Ovary (tissue), 9 donors: Measurements from ENCODE around the gene CHD3. TPM values are rescaled to one million over a fixed set of nuclear protein-coding genes. Genes with fewer than 3 reads are reported as not detected.

Experiments
- DNase-seq, 5 donors: peaks; one replicate each; pipeline ENCODE4 v3.0.0-alpha.2; 2019 to 2020
- H3K27ac ChIP-seq, 2 donors: fragments of 200-600 bp; one replicate each; pipeline versions ENCODE4 v1.5.1 to v1.8.0; 2019 to 2022
- H3K27me3 ChIP-seq: fragments of 200-600 bp; one replicate; pipeline ENCODE4 v1.8.0; 2022
- H3K36me3 ChIP-seq: fragments of 200-600 bp; sonication (generic); one replicate; pipeline ENCODE4 v1.5.1; 2019
- H3K4me1 ChIP-seq: one replicate; pipeline ENCODE4 v1.8.1; 2013; ENCODE audit warnings: mild to moderate bottlenecking, moderate library complexity; ENCODE audit not compliant: insufficient read depth
- H3K4me3 ChIP-seq: fragments of 200-600 bp; sonication (generic); one replicate; pipeline ENCODE4 v1.5.1; 2017
- H3K9me3 ChIP-seq, 2 donors: fragments of 200-600 bp in 1 of 2; sonication (generic) in 1 of 2; one replicate each; pipeline versions ENCODE4 v1.5.1 to v1.8.1; 2013 to 2019; ENCODE audit warnings: mild to moderate bottlenecking in 1 of 2, moderate library complexity in 1 of 2
- EP300 ChIP-seq: sonication (generic); formaldehyde crosslinking; IDR thresholded peaks from one replicate; pipeline ENCODE4 v1.6.1; 2017; ENCODE audit warnings: antibody characterized with exemption
- POLR2A ChIP-seq: fragments of 450-650 bp; IDR thresholded peaks from one replicate; pipeline ENCODE4 v1.6.1; 2017; ENCODE audit warnings: antibody characterized with exemption, mild to moderate bottlenecking, moderate library complexity
- WGBS, 3 donors: extraction: QIAGEN DNeasy Blood & Tissue Kit in 1 of 3; methylation state at CpG; one replicate each; pipeline versions ENCODE4 v1.1.5 to v1.1.7; 2013 to 2017; 5-methylcytosine and 5-hydroxymethylcytosine counted together
- intact Hi-C, 4 donors: fragments of 100-400 bp; cut with DNase I; formaldehyde crosslinking; loops; one replicate each; pipeline versions ENCODE4 v1.11.0 to v1.15.1; 2022 to 2023
- polyA plus RNA-seq, 2 donors: library from polyadenylated mRNA; stranded (reverse); fragments of 200-250 nt in 1 of 2; fragments of 350-450 nt in 1 of 2; fragmentation: Illumina TruSeq in 1 of 2; extraction: RNeasy Lipid Tissue Mini Kit (QIAGEN cat#74804) in 1 of 2; gene quantifications; one replicate each; pipeline ENCODE4 v1.2.3, GENCODE V29; 2013 to 2014
- total RNA-seq, 7 donors: library from RNA; depleted of rRNA in 2 of 7; stranded (reverse); fragments of >200 nt in 2 of 7; fragmentation: NEBNext Ultra II Directional in 3 of 7; extraction: Animal tissue kit (Norgen Biotek cat#: 25700) in 3 of 7; gene quantifications; one replicate each; pipeline versions ENCODE4 v1.1.0 to v1.2.4, GENCODE V29; 2016 to 2023
- TF ChIP-seq, protein P1 (sequence below), 3 donors: fragments of 450-650 bp in 2 of 3; fragments of 200-600 bp in 1 of 3; IDR thresholded peaks; one replicate each; pipeline versions ENCODE4 v1.5.1 to v1.8.0; 2016 to 2022; ENCODE audit warnings: antibody characterized with exemption in 3 of 3, mild to moderate bottlenecking in 1 of 3
- donor health status: DM: no; HTN: no; CAD: no; lungs with moderate emphysema.
- donor health status: DM: no; HTN: no; CAD: no.
- donor health status: Bipolar disorder and iron deficiency.
- donor health status: DM: yes; HTN: yes; CAD: no.
- donor health status: DM: no; HTN: no; CAD: no.
- donor health status: DM: yes; HTN: yes; CAD: no.

Gene CHD3
- total and polyA plus RNA-seq, 9 donors = 65.7 to 145 (median 100) TPM

DNA sequence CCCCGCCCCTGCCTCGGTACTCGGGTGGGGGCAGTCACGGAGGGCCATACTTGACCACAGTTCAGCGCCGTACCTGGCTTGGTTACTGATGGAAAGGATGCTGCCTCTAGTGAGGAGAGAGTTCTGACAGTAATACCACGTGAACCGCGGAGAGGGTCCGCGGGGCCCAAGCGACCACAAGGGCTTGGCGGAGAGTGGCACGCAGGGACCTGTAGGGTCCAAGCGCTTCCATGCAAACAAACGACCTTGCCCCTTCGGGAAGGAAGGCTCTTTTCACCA, 45.4 kb upstream of the CHD3 start:
- peaks cover 17% of the 10 kb centered on the region for H3K4me1 ChIP-seq
- H3K36me3 ChIP-seq = no peaks in the 10 kb centered on the region
- H3K27me3 ChIP-seq = no peaks in the 10 kb centered on the region
- no peak for DNase-seq
- 0 to 1% (median 1%) methylated on average over 17 of the region's 17 CpGs for WGBS, 3 donors
- intact Hi-C loops = loop anchor here in 1 of 4 donors (10.0 kb wide), 1 partner anchor 312 kb away; the partner anchor contains the start of gene PER1
- peak overlapping the region; percentile 83 for H3K4me3 ChIP-seq
- H3K9me3 ChIP-seq = no peaks in the 10 kb centered on the region
- H3K27ac ChIP-seq = peak overlapping the region; percentile 81 to 90
- TF ChIP-seq, protein P1, sequence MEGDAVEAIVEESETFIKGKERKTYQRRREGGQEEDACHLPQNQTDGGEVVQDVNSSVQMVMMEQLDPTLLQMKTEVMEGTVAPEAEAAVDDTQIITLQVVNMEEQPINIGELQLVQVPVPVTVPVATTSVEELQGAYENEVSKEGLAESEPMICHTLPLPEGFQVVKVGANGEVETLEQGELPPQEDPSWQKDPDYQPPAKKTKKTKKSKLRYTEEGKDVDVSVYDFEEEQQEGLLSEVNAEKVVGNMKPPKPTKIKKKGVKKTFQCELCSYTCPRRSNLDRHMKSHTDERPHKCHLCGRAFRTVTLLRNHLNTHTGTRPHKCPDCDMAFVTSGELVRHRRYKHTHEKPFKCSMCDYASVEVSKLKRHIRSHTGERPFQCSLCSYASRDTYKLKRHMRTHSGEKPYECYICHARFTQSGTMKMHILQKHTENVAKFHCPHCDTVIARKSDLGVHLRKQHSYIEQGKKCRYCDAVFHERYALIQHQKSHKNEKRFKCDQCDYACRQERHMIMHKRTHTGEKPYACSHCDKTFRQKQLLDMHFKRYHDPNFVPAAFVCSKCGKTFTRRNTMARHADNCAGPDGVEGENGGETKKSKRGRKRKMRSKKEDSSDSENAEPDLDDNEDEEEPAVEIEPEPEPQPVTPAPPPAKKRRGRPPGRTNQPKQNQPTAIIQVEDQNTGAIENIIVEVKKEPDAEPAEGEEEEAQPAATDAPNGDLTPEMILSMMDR (IDR thresholded peaks at IDR 0.05) = no peak
- TF ChIP-seq EP300 (no peak), POLR2A (no peak)

DNA sequence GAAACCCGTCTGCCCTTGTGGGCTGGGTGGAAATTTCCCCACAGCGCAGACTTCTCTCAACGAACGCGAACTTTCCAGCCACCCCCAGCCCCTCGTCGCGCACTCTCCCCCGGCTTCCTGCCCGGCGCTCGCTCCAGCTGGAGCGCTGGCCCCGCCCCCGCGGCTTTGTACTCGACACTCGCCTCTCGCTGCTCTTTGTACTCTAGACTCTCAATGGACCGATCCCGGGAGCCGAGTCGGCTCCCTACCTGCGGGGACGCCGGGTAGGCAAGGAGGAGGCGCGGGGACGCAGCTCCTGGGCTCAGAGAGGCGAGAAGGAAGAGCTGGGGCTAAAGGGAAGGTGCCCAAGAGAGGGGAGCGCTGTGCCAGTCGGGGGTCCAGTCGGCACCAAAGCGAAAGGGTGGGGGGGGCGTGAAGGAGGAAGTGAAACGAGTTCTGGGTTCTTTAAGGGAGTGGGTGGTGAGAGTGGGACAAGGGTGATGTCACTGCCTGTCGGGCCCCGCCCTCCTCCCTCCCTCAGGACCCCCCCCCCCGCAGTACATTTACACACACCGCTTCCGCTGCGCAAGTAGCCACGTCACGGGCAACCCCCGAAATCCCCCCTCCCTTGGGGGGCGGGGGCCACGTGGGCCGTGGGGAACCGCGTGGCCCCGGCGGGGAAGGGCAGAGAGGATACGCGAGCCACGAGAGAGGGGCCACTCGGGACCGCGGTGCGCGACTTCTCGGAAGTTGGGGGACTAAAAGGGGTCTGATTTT, 44.9 kb upstream of the CHD3 start:
- peak; percentile 72 to 87 (median 79) for DNase-seq
- 0 to 1% (median 1%) methylated on average over 55 to 61 of the region's 61 CpGs for WGBS, 3 donors
- H3K27ac ChIP-seq = peak overlapping the region; percentile 86 to 90
- H3K4me1 ChIP-seq = peaks cover 17% of the 10 kb centered on the region
- H3K9me3 ChIP-seq = no peaks in the 10 kb centered on the region
- peak overlapping the region; percentile 83 for H3K4me3 ChIP-seq
- no peaks in the 10 kb centered on the region for H3K27me3 ChIP-seq
- no peaks in the 10 kb centered on the region for H3K36me3 ChIP-seq
- intact Hi-C loops = loop anchor here in 1 of 4 donors (10.0 kb wide), 1 partner anchor 311 kb away; the partner anchor contains the start of gene PER1
- TF ChIP-seq EP300 (no peak), POLR2A (peak; percentile 2)

DNA sequence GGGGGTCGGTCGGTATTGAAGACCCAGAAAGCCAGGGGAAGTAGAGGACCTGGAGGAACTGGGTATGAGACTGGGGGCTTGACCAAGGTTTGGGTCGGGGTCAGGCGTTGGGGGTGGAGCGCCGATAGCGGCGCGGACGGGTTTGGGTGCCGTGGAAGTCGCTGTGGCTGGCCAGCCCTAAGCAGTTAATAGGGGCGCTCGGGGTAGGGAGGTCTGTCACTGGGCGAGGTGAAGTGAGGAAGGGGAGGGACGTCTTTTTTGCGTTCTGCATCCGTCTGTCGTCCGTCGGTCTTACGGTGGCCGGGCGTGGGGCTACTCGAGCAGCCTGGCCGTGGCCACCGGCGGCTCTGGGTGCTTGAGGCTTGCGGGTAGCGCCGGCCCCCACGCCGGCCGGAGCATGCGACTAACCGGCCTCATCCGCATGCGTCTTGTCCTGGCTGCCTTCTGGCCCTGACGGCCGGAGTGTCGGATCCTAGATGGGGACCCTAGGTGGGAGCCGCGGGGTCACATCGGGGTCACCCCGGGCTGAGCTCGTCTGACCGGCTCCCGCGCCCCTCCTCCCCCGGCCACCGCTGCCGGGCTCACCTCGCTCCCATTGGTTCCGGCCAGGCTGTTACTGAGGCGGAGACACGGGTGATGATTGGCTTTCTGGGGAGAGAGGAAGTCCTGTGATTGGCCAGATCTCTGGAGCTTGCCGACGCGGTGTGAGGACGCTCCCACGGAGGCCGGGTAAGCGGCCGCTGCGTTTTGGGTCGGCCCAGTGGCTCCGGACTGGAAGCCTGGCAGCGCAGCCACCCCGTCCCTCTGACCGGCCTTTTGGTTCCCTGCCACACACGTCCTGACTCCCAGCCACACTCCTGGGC, 44.1 kb upstream of the CHD3 start:
- Histone ChIP-seq H3K4me3 (peak overlapping the region; percentile 83), H3K36me3 (no peaks in the 10 kb centered on the region), H3K27me3 (no peaks in the 10 kb centered on the region), H3K27ac (peak overlapping the region; percentile 86 to 90), H3K9me3 (no peaks in the 10 kb centered on the region), H3K4me1 (peaks cover 9% of the 10 kb centered on the region)
- TF ChIP-seq EP300 (no peak), POLR2A (peak; percentile 71)
- TF ChIP-seq, protein P1 (IDR thresholded peaks at IDR 0.05) = no peak
- DNase-seq = peak; percentile 82 to 90 (median 87)
- intact Hi-C loops = loop anchor here in 1 of 4 donors (10.0 kb wide), 1 partner anchor 310 kb away; the partner anchor contains the start of gene PER1
- WGBS, 3 donors = 0 to 1% (median 1%) methylated on average over 51 to 71 of the region's 71 CpGs

DNA sequence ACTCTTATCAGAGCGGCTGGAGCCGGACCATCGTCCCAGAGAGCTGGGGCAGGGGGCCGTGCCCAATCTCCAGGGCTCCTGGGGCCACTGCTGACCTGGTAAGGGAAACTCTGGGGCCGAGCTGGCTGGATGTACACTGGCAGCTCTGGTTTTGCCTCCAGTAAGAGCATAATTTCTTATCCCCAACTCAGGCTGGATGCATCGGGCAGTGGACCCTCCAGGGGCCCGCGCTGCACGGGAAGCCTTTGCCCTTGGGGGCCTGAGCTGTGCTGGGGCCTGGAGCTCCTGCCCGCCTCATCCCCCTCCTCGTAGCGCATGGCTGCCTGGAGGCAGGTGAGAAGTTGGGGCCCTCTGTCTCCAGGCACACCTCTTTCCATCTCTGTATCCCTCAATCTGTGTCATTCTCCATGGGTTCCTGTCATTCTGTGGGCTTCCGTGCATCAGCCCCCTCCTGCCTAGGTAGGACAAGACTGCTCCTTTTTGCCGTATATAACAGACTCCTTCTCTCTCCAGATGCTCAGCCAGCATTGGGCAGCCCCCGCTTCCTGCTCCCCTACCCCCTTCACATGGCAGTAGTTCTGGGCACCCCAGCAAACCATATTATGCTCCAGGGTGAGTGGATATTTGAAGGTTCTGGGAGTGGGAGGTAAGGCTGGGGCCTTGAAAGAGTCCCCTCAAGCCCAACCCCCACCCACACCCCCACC, 43.1 kb upstream of the CHD3 start:
- peak overlapping the region; percentile 83 for H3K4me3 ChIP-seq
- TF ChIP-seq POLR2A (no peak), EP300 (no peak)
- TF ChIP-seq, protein P1 (IDR thresholded peaks at IDR 0.05) = no peak
- H3K27me3 ChIP-seq = no peaks in the 10 kb centered on the region
- intact Hi-C loops = loop anchor here in 1 of 4 donors (10.0 kb wide), 1 partner anchor 309 kb away; the partner anchor contains the start of gene PER1
- peaks cover 8% of the 10 kb centered on the region for H3K4me1 ChIP-seq
- H3K9me3 ChIP-seq = no peaks in the 10 kb centered on the region
- WGBS, 3 donors = 62 to 70% (median 65%) methylated on average over 15 of the region's 15 CpGs
- peak in 3 of 5 donors; percentile 23 to 45 (median 38) for DNase-seq
- H3K27ac ChIP-seq = peak overlapping the region; percentile 86 to 90
- H3K36me3 ChIP-seq = no peaks in the 10 kb centered on the region
